Left cardiac atrium (tissue), 4 donors: ENCODE measurements around the gene GMEB2. TPM values are rescaled to one million over a fixed set of nuclear protein-coding genes. Genes with fewer than 3 reads are reported as not detected.

Experiments
- ATAC-seq, 2 donors: fragments of 200-7000 bp; cut with Tn5 transposase; one replicate each; pipeline ENCODE4 v1.9.1; 2020; ENCODE audit warnings: mild to moderate bottlenecking in 2 of 2, moderate library complexity in 2 of 2
- DNase-seq: peaks from one replicate; pipeline ENCODE4 v3.0.0-alpha.2; 2020
- intact Hi-C, 2 donors: fragments of 100-400 bp; cut with DNase I; formaldehyde crosslinking; loops; one replicate each; pipeline versions ENCODE4 v1.14.1 to v1.15.1; 2022 to 2023
- total RNA-seq, 2 donors: library from RNA; stranded (reverse); fragmentation: NEBNext Ultra II Directional; extraction: Animal tissue kit (Norgen Biotek cat#: 25700); gene quantifications; one replicate each; pipeline ENCODE4 v1.2.1, GENCODE V29; 2021
- donor health status: DM: no; HTN: yes; CAD: no.
- donor health status: DM: no; HTN: yes; CAD: no; lungs with severe emphysema.
- donor health status: DM: yes; HTN: yes; CAD: no.
- donor health status: Dilated cardiomyopathy.

The GMEB2 gene
- total RNA-seq, 2 donors from 2014 or later = 5.7 to 7.9 TPM

DNA sequence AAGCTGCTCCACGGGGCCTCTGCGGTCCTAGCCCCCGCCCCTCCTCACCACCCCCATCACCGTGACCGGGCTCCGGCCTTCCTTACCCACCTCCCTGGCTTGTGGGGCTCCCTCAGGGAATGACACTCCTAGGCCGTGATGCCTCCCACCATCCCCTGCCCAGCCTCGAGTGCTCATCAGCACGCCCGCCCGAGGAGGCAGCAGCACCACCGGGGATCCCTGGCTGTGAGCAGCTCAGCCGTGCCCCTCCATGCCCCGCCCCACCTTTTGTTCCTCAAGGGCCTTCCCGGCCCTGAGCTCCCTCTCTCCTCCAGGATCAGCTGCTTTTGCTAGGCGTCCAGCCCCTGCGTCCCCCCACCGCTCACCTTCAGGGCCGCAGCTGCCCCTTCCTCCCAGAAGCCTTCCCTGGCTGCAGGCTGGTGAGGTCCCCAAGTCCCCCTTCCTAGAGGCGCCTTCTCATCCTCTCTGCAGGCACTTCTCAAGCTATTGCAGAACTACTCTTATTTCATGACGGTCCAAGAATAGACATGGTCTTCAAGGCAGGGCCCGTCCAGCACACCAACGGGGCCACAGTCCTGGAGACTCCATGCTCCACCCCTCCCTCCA is 69.9 kb downstream of the GMEB2 start:
- ATAC-seq = no peak
- DNase-seq = no peak
- intact Hi-C loops = no loop called here

GRCh38 chr20:63555661-63556381 is 71.1 kb downstream of the GMEB2 start:
- DNase-seq (no peak), ATAC-seq (no peak)
- intact Hi-C loops = no loop called here

GRCh38 chr20:63554361-63555278 is 72.3 kb downstream of the GMEB2 start:
- DNase-seq (no peak), ATAC-seq (no peak)
- intact Hi-C loops = no loop called here

GRCh38 chr20:63553933-63554290 is 73.0 kb downstream of the GMEB2 start, which contains the start of gene FNDC11:
Gene FNDC11, plus strand, starts transcription at chr20:63554159. Its CDS starts 1,505 bp downstream, at chr20:63555664.
- DNase-seq (peak; percentile 68), ATAC-seq (peak; percentile 42 to 46)
- intact Hi-C loops = no loop called here

- ATAC-seq = peak; percentile 84 to 88
- intact Hi-C loops = no loop called here
- DNase-seq = peak; percentile 88
Measured at GRCh38 chr20:63553251-63553932, 73.5 kb downstream of the GMEB2 start.

GRCh38 chr20:63552481-63553249 is 74.2 kb downstream of the GMEB2 start:
- peak in 1 of 2 donors; percentile 5 for ATAC-seq
- intact Hi-C loops = no loop called here
- DNase-seq = no peak

- DNase-seq (no peak), ATAC-seq (no peak)
- intact Hi-C loops = no loop called here
Measured at GRCh38 chr20:63551068-63551467, 75.8 kb downstream of the GMEB2 start.

DNA sequence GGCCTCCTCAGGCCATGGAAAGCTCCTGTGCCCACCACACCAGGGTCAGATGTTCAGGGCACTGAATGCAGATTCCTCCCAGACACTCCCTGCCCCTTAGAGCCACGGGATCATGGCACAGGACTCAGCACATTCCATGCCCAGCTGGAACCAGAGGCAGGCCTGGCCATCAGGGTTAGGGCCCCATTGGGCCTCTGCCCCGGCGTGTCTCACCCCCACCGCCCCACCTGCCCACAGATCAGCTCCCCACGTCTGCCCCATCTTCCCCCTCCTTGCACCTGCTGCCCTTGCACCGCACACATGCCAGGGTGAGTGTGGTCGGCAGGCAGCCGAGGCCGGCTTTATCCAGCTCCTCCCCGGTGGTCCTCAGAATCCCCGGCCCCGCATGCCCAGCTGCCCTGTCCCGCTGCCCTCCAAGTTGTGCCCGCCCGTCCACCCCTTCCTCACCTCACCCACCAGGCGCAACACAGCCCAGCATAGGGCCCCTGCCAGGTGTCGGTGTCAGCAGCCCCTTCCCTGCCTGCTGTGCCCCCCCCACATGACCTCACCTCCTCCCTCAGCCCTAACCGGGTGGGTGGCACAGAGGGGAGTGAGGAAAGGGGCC is 77.1 kb downstream of the GMEB2 start:
- intact Hi-C loops = loop anchor here in 1 of 2 donors (10.0 kb wide), 1 partner anchor 45 kb away; no protein-coding TSS in a partner anchor
- ATAC-seq (no peak), DNase-seq (no peak)

DNA sequence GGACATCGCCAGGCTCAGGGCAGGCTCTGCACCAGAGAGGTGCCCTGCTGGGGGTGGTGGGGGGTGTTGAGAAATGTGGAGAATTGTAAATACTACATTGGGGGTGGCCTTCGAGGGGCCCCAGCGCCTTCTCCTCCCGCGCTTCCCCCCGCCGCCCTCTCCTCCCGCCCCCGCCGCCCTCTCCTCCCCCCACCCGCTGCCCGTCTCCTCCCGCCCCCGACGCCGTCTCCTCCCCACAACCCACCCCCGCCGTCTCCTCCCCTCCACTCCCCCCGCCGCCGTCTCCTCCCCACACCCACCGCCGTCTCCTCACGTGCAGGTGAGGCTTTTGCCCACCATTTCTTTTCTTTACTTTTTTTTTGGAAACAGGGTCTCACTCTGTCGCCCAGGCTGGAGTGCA is 77.9 kb downstream of the GMEB2 start:
- no peak for ATAC-seq

DNA sequence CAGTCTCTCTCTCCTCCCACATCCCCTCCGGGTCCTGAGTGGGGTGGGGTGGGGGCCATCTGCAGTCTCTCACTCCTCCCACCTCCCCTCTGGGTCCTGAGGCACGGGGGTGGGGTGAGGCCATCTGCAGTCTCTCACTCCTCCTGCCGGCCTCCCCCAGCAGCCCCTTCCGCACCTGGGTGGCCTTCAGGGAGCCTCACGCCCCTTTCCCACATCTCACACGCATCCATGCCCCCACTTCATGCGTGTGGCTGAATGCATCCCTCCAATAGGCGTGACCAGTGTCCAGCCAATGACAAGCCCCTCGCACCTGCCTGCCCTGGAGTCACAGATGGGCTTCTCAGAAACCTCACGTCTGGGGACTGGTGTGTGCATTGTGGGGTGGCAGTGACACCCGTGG is 78.4 kb downstream of the GMEB2 start:
- ATAC-seq = no peak
- intact Hi-C loops = loop anchor here in 1 of 2 donors (10.0 kb wide), 1 partner anchor 46 kb away; no protein-coding TSS in a partner anchor
- DNase-seq = no peak

More for the DNA sequence above, 77.9 kb downstream of the GMEB2 start:
- DNase-seq = no peak
- intact Hi-C loops = loop anchor here in 1 of 2 donors (10.0 kb wide), 1 partner anchor 46 kb away; no protein-coding TSS in a partner anchor

GRCh38 chr20:63547725-63548480 is 79.0 kb downstream of the GMEB2 start, which contains the start of gene SRMS:
Gene SRMS, minus strand, starts transcription at chr20:63547749. Its CDS starts 286 bp downstream, at chr20:63547463.
- ATAC-seq (no peak), DNase-seq (no peak)
- intact Hi-C loops = loop anchor here in 1 of 2 donors (10.0 kb wide), 1 partner anchor 47 kb away; no protein-coding TSS in a partner anchor

GRCh38 chr20:63546956-63547724 is 79.8 kb downstream of the GMEB2 start:
- intact Hi-C loops = loop anchor here in 1 of 2 donors (10.0 kb wide), 1 partner anchor 48 kb away; no protein-coding TSS in a partner anchor
- no peak for ATAC-seq
- no peak for DNase-seq

DNA sequence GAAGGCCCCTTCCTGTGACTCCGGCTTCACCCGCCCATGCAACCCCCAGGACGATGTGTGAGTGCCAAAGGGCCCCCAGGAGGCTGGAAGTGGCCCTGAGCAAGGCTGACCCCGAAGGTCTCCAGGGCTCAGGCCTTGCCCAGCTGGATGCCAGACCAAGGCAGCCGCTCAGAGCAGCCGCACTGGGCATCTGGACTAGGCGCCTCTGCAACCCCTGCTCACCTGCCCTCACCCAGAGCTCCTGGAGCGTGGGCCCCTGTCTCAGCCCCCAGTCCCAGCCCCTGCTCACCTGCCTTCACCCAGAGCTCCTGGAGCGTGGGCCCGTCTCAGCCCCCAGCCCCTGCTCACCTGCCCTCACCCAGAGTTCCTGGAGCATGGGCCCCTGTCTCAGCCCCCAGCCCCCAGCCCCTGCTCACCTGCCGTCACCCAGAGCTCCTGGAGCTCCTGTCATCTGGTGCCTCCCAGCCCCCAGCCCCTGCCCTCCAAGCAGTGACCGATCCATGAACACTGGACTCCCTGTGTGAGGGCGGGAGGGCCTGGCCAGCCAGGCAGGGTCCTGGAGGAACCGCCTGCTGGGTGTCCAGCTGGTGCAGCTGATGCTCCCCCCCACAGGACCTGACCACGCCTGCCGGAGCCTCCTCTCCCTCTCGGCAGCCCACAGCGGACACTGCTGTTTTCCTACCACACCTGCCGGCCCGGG is 80.5 kb downstream of the GMEB2 start:
- no peak for ATAC-seq
- intact Hi-C loops = loop anchor here in 1 of 2 donors (10.0 kb wide), 1 partner anchor 48 kb away; no protein-coding TSS in a partner anchor
- no peak for DNase-seq

GRCh38 chr20:63545814-63546213 is 81.1 kb downstream of the GMEB2 start:
- DNase-seq = no peak
- intact Hi-C loops = loop anchor here in 1 of 2 donors (10.0 kb wide), 1 partner anchor 49 kb away; no protein-coding TSS in a partner anchor
- ATAC-seq = no peak

- DNase-seq (no peak), ATAC-seq (no peak)
- intact Hi-C loops = loop anchor here in 1 of 2 donors (10.0 kb wide), 1 partner anchor 50 kb away; no protein-coding TSS in a partner anchor
Measured at GRCh38 chr20:63544958-63545516, 81.9 kb downstream of the GMEB2 start.
